Neural progenitor cell (in vitro differentiated cells): Measurements from ENCODE around the gene TP73.

Source experiments
- EZH2phosphoT487 ChIP-seq: fragments of 200-600 bp; sonication (generic); IDR thresholded peaks from 2 replicates; pipeline ENCODE4 v1.6.1; 2017; ENCODE audit warnings: antibody characterized with exemption
- TF ChIP-seq, protein P1 (sequence below): fragments of 200-600 bp; sonication (generic); IDR thresholded peaks from 2 replicates; pipeline ENCODE4 v1.5.1; 2017; ENCODE audit warnings: antibody characterized with exemption, mild to moderate bottlenecking

DNA sequence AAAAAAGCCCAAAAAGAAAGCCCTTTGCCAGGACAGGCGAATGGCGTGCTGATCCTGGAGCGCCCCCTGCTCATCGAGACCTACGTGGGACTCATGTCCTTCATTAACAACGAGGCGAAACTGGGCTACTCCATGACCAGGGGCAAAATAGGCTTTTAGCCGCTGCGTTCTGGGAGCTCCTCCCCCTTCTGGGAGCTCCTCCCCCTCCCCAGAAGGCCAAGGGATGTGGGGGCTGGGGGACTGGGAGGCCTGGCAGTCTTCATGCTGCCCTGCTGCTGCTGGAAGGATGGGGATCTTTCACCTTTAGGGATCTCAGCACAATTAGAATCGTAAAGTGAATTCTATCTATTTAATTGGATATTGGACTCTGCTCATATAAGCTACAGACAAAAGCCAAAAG is 23.9 kb upstream of the TP73 start:
- TF ChIP-seq, protein P1, sequence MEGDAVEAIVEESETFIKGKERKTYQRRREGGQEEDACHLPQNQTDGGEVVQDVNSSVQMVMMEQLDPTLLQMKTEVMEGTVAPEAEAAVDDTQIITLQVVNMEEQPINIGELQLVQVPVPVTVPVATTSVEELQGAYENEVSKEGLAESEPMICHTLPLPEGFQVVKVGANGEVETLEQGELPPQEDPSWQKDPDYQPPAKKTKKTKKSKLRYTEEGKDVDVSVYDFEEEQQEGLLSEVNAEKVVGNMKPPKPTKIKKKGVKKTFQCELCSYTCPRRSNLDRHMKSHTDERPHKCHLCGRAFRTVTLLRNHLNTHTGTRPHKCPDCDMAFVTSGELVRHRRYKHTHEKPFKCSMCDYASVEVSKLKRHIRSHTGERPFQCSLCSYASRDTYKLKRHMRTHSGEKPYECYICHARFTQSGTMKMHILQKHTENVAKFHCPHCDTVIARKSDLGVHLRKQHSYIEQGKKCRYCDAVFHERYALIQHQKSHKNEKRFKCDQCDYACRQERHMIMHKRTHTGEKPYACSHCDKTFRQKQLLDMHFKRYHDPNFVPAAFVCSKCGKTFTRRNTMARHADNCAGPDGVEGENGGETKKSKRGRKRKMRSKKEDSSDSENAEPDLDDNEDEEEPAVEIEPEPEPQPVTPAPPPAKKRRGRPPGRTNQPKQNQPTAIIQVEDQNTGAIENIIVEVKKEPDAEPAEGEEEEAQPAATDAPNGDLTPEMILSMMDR: no peak
- TF ChIP-seq EZH2phosphoT487: no peak
